ENCODE measurements around the gene USP9X. TPM values are rescaled to one million over a fixed set of nuclear protein-coding genes. Genes with fewer than 3 reads are reported as not detected.

USP9X gene
- total and polyA plus RNA-seq, 2 experiments from 2014 or later = 62.2 to 329 TPM

DNA sequence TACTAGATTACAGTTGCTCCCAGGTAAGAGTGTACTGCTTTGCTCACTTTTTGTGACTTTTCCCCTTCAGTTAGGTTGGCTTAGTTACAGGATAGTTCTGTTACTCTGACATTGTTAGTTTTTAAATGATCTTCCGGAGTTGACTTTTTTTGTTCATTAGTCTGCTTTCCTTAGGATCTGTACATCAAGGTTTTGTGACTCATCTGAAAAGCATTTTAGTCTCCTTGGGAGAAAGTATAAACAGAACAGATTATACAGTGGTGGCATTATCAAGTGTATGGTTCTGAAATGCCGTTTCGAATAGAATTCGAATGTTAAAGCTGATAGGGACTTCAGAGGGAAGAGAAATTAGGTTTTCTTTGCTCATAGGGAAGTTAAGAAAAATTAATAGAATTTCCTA is 63.3 kb downstream of the USP9X start:
- peaks cover 2% of the 10 kb centered on the region; the same call in 2 of the 3 replicates for H3K4me1 Mint-ChIP-seq
- no peak overlapping the region for H3K4me2 ChIP-seq
- H3F3A ChIP-seq (replicated peaks; ENCODE audit: low read depth) = peaks cover 17% of the 10 kb centered on the region; the same call in 1 of the 2 replicates
- H3K9me3 Mint-ChIP-seq = no peaks in the 10 kb centered on the region
- H3K36me3 ChIP-seq (ENCODE audit: insufficient read depth) = peaks cover 70% of the 10 kb centered on the region
- no peaks in the 10 kb centered on the region for H3K4me1 ChIP-seq (ENCODE audit: insufficient read depth)
- no peak overlapping the region for H3K4me3 Mint-ChIP-seq
- no peaks in the 10 kb centered on the region for H3K9me2 ChIP-seq (ENCODE audit: insufficient read depth)
- TF ChIP-seq POLR2AphosphoS5 (IDR thresholded peaks at IDR 0.05; ENCODE audit: low read depth) (no peak), JUNB (IDR thresholded peaks at IDR 0.05; ENCODE audit: unreplicated experiment) (no peak)
- TF ChIP-seq, protein P1, sequence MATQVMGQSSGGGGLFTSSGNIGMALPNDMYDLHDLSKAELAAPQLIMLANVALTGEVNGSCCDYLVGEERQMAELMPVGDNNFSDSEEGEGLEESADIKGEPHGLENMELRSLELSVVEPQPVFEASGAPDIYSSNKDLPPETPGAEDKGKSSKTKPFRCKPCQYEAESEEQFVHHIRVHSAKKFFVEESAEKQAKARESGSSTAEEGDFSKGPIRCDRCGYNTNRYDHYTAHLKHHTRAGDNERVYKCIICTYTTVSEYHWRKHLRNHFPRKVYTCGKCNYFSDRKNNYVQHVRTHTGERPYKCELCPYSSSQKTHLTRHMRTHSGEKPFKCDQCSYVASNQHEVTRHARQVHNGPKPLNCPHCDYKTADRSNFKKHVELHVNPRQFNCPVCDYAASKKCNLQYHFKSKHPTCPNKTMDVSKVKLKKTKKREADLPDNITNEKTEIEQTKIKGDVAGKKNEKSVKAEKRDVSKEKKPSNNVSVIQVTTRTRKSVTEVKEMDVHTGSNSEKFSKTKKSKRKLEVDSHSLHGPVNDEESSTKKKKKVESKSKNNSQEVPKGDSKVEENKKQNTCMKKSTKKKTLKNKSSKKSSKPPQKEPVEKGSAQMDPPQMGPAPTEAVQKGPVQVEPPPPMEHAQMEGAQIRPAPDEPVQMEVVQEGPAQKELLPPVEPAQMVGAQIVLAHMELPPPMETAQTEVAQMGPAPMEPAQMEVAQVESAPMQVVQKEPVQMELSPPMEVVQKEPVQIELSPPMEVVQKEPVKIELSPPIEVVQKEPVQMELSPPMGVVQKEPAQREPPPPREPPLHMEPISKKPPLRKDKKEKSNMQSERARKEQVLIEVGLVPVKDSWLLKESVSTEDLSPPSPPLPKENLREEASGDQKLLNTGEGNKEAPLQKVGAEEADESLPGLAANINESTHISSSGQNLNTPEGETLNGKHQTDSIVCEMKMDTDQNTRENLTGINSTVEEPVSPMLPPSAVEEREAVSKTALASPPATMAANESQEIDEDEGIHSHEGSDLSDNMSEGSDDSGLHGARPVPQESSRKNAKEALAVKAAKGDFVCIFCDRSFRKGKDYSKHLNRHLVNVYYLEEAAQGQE (IDR thresholded peaks at IDR 0.05; ENCODE audit: unreplicated experiment) = no peak
- no peaks in the 10 kb centered on the region for H3K27me3 Mint-ChIP-seq (ENCODE audit: insufficient read depth, low read depth, poor library complexity)
- peaks cover 86% of the 10 kb centered on the region for H3K36me3 Mint-ChIP-seq (ENCODE audit: low read depth)
- H3K27ac Mint-ChIP-seq = no peak overlapping the region
- H3K79me2 ChIP-seq (replicated peaks; ENCODE audit: insufficient read depth) = peaks cover 63% of the 10 kb centered on the region
- H3K27ac ChIP-seq (ENCODE audit: low read depth) = no peak overlapping the region
- DNase-seq (ENCODE audit: low spot score) = no peak
- no peak for ATAC-seq
- no peaks in the 10 kb centered on the region; the same call in none of the 2 replicates for H4K20me1 ChIP-seq (replicated peaks; ENCODE audit: insufficient read depth)
- H3K4me3 ChIP-seq = no peak overlapping the region
- H3K27me3 ChIP-seq (ENCODE audit: insufficient read depth) = no peaks in the 10 kb centered on the region
- no peak overlapping the region for H2AFZ ChIP-seq

- Mint-ChIP-seq H3K4me3 (no peak overlapping the region), H3K36me3 (ENCODE audit: low read depth) (peaks cover 89% of the 10 kb centered on the region), H3K9me3 (no peaks in the 10 kb centered on the region), H3K4me1 (peaks cover 4% of the 10 kb centered on the region; the same call in 2 of the 3 replicates), H3K27ac (no peak overlapping the region), H3K27me3 (ENCODE audit: insufficient read depth, low read depth, poor library complexity) (no peaks in the 10 kb centered on the region)
- TF ChIP-seq CREB1 (CRISPR knock-in tag; IDR thresholded peaks at IDR 0.05; ENCODE audit: low read depth) (no peak), EZH2phosphoT487 (IDR thresholded peaks at IDR 0.05; ENCODE audit: unreplicated experiment) (no peak), CTCF (conservative IDR thresholded peaks at IDR 0.05; ENCODE audit: low read depth in 2 of 2) (no peak), JUNB (IDR thresholded peaks at IDR 0.05; ENCODE audit: unreplicated experiment) (no peak), EZH2 (IDR thresholded peaks at IDR 0.05; ENCODE audit: low read depth, unreplicated experiment) (no peak), POLR2AphosphoS5 (IDR thresholded peaks at IDR 0.05; ENCODE audit: low read depth) (no peak)
- TF ChIP-seq, protein P2, sequence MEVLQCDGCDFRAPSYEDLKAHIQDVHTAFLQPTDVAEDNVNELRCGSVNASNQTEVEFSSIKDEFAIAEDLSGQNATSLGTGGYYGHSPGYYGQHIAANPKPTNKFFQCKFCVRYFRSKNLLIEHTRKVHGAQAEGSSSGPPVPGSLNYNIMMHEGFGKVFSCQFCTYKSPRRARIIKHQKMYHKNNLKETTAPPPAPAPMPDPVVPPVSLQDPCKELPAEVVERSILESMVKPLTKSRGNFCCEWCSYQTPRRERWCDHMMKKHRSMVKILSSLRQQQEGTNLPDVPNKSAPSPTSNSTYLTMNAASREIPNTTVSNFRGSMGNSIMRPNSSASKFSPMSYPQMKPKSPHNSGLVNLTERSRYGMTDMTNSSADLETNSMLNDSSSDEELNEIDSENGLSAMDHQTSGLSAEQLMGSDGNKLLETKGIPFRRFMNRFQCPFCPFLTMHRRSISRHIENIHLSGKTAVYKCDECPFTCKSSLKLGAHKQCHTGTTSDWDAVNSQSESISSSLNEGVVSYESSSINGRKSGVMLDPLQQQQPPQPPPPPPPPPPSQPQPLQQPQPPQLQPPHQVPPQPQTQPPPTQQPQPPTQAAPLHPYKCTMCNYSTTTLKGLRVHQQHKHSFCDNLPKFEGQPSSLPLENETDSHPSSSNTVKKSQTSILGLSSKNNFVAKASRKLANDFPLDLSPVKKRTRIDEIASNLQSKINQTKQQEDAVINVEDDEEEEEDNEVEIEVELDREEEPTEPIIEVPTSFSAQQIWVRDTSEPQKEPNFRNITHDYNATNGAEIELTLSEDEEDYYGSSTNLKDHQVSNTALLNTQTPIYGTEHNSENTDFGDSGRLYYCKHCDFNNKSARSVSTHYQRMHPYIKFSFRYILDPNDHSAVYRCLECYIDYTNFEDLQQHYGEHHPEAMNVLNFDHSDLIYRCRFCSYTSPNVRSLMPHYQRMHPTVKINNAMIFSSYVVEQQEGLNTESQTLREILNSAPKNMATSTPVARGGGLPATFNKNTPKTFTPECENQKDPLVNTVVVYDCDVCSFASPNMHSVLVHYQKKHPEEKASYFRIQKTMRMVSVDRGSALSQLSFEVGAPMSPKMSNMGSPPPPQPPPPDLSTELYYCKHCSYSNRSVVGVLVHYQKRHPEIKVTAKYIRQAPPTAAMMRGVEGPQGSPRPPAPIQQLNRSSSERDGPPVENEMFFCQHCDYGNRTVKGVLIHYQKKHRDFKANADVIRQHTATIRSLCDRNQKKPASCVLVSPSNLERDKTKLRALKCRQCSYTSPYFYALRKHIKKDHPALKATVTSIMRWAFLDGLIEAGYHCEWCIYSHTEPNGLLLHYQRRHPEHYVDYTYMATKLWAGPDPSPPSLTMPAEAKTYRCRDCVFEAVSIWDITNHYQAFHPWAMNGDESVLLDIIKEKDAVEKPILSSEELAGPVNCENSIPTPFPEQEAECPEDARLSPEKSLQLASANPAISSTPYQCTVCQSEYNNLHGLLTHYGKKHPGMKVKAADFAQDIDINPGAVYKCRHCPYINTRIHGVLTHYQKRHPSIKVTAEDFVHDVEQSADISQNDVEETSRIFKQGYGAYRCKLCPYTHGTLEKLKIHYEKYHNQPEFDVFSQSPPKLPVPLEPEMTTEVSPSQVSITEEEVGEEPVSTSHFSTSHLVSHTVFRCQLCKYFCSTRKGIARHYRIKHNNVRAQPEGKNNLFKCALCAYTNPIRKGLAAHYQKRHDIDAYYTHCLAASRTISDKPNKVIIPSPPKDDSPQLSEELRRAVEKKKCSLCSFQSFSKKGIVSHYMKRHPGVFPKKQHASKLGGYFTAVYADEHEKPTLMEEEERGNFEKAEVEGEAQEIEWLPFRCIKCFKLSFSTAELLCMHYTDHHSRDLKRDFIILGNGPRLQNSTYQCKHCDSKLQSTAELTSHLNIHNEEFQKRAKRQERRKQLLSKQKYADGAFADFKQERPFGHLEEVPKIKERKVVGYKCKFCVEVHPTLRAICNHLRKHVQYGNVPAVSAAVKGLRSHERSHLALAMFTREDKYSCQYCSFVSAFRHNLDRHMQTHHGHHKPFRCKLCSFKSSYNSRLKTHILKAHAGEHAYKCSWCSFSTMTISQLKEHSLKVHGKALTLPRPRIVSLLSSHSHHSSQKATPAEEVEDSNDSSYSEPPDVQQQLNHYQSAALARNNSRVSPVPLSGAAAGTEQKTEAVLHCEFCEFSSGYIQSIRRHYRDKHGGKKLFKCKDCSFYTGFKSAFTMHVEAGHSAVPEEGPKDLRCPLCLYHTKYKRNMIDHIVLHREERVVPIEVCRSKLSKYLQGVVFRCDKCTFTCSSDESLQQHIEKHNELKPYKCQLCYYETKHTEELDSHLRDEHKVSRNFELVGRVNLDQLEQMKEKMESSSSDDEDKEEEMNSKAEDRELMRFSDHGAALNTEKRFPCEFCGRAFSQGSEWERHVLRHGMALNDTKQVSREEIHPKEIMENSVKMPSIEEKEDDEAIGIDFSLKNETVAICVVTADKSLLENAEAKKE (CRISPR knock-in tag; IDR thresholded peaks at IDR 0.05) = no peak
- H3K9me2 ChIP-seq (ENCODE audit: insufficient read depth) = no peaks in the 10 kb centered on the region
- H3K4me2 ChIP-seq = no peak overlapping the region
- H4K20me1 ChIP-seq (replicated peaks; ENCODE audit: insufficient read depth) = peaks cover 6% of the 10 kb centered on the region
- no peaks in the 10 kb centered on the region for H3K4me1 ChIP-seq (ENCODE audit: insufficient read depth)
- no peak for ATAC-seq
- no peak for DNase-seq (ENCODE audit: low spot score)
- H2AFZ ChIP-seq = no peak overlapping the region
- no peak overlapping the region for H3K4me3 ChIP-seq
- no peaks in the 10 kb centered on the region for H3K27me3 ChIP-seq (ENCODE audit: insufficient read depth)
- peaks cover 51% of the 10 kb centered on the region for H3K79me2 ChIP-seq (replicated peaks; ENCODE audit: insufficient read depth)
- peaks cover 60% of the 10 kb centered on the region; the same call in 1 of the 2 replicates for H3K36me3 ChIP-seq (ENCODE audit: insufficient read depth)
- H3F3A ChIP-seq (replicated peaks; ENCODE audit: low read depth) = peaks cover 12% of the 10 kb centered on the region
- peak overlapping the region; percentile 55; the same call in 1 of the 2 replicates for H3K27ac ChIP-seq (ENCODE audit: low read depth)
Measured at GRCh38 chrX:41150043-41150442, 64.8 kb downstream of the USP9X start.
